IPS-20b (cell line): ENCODE data around the gene ZNF329.

Experiments used
- H3K27ac ChIP-seq: one replicate; pipeline ENCODE4 v1.5.1; 2013; ENCODE audit warnings: low read length
- H3K27me3 ChIP-seq: 2 replicates; pipeline ENCODE4 v1.6.1; 2013; ENCODE audit warnings: mild to moderate bottlenecking, low read length, inconsistent platforms; ENCODE audit not compliant: insufficient read depth
- H3K36me3 ChIP-seq: 2 replicates; pipeline ENCODE4 v1.6.1; 2013; ENCODE audit warnings: low read depth, mild to moderate bottlenecking, inconsistent platforms, low read length, moderate library complexity; ENCODE audit not compliant: insufficient read depth
- H3K4me1 ChIP-seq: 2 replicates; pipeline ENCODE4 v1.6.1; 2013; ENCODE audit warnings: mild to moderate bottlenecking, control low read depth, inconsistent platforms, low read length, moderate library complexity; ENCODE audit not compliant: insufficient read depth
- H3K4me3 ChIP-seq: 2 replicates; pipeline ENCODE4 v1.5.1; 2013; ENCODE audit warnings: mild to moderate bottlenecking, low read length, inconsistent platforms
- H3K9ac ChIP-seq: 2 replicates; pipeline ENCODE4 v1.6.1; 2013; ENCODE audit warnings: low read depth, mild to moderate bottlenecking, inconsistent platforms, low read length, moderate library complexity
- H3K9me3 ChIP-seq: 2 replicates; pipeline ENCODE4 v1.6.1; 2013; ENCODE audit warnings: mild to moderate bottlenecking, low read depth, low read length, inconsistent platforms; ENCODE audit not compliant: insufficient read depth

The ZNF329 gene

DNA sequence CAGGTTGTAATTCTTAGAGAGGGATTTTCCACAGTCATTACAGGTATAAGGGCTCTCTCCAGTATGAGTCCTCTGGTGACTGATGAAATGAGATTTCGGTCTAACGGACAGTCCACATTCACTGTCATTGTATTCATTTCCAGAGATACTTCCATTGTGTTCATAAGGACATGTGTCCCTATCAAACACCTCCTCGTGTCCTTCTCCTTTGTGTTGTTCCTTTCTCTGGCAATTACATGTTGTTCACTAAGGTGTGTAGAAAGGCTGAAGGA lies 42.1 kb downstream of the ZNF329 start:
- Histone ChIP-seq H3K27me3 (no peaks in the 10 kb centered on the region), H3K9ac (no peak overlapping the region), H3K4me1 (no peaks in the 10 kb centered on the region), H3K27ac (no peak overlapping the region), H3K9me3 (peaks cover 78% of the 10 kb centered on the region), H3K4me3 (no peak overlapping the region), H3K36me3 (no peaks in the 10 kb centered on the region)

DNA sequence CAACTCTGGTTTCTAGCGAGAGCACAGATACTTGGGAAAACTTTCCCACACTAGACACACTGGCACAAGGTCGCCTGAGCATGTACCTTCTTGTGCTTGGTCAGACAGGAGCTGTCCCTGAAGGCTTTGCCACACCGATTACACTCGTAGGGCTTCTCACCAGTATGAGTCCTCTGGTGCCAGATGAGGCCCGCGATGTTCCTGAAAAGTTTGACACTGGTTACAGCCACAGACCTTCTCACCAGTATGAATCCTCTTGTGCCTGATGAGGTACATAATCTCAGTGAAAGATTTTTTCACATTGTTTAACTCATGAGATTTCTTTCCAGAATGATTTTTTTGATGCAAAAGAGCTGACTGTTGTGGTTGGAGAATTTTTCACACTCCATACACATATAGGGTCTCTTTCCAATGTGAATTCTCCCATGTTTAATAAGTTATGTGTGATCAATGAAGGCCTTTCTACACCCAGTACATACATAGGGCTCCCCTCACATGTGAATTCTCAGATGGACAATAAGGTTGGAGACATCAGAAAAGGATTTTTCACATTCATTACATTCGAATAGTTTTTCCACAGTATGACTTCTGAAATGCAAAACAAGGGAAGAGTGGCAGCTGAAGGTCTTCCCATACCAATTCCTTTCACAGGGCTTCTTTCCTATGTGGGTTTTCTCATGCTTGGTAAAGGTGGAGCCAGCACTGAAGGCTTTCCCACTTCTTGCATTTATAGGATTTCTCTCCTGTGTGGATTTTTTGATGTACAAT lies 42.6 kb downstream of the ZNF329 start:
- no peaks in the 10 kb centered on the region for H3K4me1 ChIP-seq
- H3K4me3 ChIP-seq: no peak overlapping the region
- no peaks in the 10 kb centered on the region for H3K36me3 ChIP-seq
- no peaks in the 10 kb centered on the region for H3K27me3 ChIP-seq
- peaks cover 78% of the 10 kb centered on the region for H3K9me3 ChIP-seq
- no peak overlapping the region for H3K27ac ChIP-seq
- H3K9ac ChIP-seq: no peak overlapping the region

DNA sequence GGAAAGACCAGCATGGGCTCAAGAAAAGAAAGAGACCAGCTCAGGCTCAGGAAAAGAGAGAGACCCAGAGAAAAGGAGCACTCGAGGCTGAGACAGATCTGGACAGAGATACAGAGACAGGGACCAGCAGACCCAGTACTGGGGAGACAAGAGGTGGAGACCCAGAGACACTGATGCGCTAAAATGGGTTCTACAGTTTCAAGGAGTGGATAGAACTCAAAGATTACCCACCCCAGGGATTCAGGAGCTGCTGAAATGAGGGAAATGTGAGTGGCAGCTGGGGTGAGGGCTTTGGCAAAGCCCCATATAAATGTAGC lies 51.9 kb downstream of the ZNF329 start:
- no peaks in the 10 kb centered on the region for H3K27me3 ChIP-seq
- peak overlapping the region; percentile 79 for H3K9ac ChIP-seq
- H3K4me3 ChIP-seq: peak overlapping the region; percentile 64
- peak overlapping the region; percentile 39 for H3K27ac ChIP-seq
- peaks cover 57% of the 10 kb centered on the region for H3K9me3 ChIP-seq
- H3K4me1 ChIP-seq: no peaks in the 10 kb centered on the region
- no peaks in the 10 kb centered on the region for H3K36me3 ChIP-seq

DNA sequence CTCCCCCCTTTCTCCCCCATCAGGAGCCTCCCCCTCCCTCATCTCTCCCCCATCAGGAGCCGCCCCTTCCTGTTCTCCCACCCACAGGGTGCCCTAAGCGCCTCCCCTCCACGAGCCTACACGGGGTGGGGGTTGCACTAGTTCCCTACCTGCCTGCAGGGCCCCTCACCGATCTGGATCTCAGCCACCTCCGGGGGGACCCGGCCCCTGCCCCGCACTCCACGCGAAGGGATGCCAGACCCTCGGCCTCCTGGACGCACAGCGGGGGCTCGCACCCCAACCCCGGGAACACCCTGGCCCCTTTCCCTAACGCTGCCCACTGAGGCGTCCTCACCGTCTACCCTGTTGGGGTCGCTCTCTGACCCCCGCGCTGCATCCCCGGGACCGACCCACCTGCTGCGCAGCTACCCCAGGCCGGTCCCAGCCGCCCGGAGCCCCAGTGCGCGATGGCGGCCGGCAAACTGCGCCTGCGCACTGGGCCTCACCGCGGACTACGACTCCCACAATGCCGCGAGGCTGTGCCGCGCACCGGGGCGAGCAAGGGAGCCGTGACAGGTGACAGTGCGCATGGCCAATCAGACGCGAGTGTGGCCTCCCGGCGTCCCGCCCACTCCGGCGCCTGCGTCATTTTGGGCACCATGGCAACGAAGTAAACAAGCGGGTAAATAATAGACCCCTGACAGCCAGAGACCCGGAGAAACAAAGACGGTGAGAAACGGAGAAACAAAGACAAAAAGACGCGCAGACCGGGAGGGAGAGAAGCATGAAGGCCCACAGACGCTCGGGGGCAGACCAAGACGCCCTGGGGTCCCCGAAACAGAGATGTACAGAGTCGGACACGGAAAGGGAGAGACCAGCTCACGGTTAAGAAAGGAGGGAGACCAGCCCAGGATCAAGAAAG lies 52.6 kb downstream of the ZNF329 start, which contains the start of gene ZSCAN18:
Gene ZSCAN18, minus strand, starts transcription at position 451 of the 901 bp plus-strand sequence. CDS start 7,964 bp downstream, outside the sequence.
- H3K36me3 ChIP-seq: no peaks in the 10 kb centered on the region
- no peaks in the 10 kb centered on the region for H3K27me3 ChIP-seq
- no peaks in the 10 kb centered on the region for H3K4me1 ChIP-seq
- H3K9me3 ChIP-seq: peaks cover 57% of the 10 kb centered on the region
- peak within 1 kb of the TSS; percentile 85 for H3K4me3 ChIP-seq
- H3K27ac ChIP-seq: peak within 1 kb of the TSS; percentile 39
- peak within 1 kb of the TSS; percentile 90 for H3K9ac ChIP-seq

DNA sequence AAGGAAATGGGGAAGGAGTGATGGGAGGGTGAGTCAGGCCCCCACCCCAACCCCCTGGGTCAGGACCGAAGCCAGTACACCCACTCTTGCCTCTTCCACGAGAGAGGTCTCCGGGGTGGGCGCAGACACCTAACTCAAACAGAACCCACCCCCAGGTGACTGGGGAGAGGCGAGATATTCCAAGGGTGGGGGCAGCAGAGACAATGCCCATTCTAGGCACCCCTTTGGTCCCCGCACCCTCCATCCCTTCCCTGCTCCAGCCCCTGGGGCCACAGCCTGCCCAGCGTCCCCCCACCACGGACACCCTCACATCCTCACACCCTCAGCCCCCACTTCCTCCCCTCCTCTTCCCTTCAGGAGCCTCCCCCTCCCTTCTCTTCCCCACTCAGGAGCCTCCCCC lies 53.2 kb downstream of the ZNF329 start:
- Histone ChIP-seq H3K36me3 (no peaks in the 10 kb centered on the region), H3K4me1 (no peaks in the 10 kb centered on the region), H3K27me3 (no peaks in the 10 kb centered on the region), H3K9me3 (peaks cover 51% of the 10 kb centered on the region), H3K4me3 (peak overlapping the region; percentile 85), H3K9ac (no peak overlapping the region), H3K27ac (no peak overlapping the region)

- Histone ChIP-seq H3K4me3 (peak overlapping the region; percentile 85; the same call in 1 of the 2 replicates), H3K9me3 (peaks cover 47% of the 10 kb centered on the region), H3K4me1 (no peaks in the 10 kb centered on the region), H3K36me3 (no peaks in the 10 kb centered on the region), H3K9ac (no peak overlapping the region), H3K27me3 (no peaks in the 10 kb centered on the region), H3K27ac (no peak overlapping the region)
These were observed 53.7 kb downstream of the ZNF329 start for GRCh38 chr19:58096884-58097283.

- no peak overlapping the region for H3K9ac ChIP-seq
- H3K4me1 ChIP-seq: no peaks in the 10 kb centered on the region
- H3K36me3 ChIP-seq: no peaks in the 10 kb centered on the region
- H3K9me3 ChIP-seq: peaks cover 43% of the 10 kb centered on the region
- no peak overlapping the region for H3K27ac ChIP-seq
- H3K27me3 ChIP-seq: no peaks in the 10 kb centered on the region
- no peak overlapping the region for H3K4me3 ChIP-seq
These were observed 55.3 kb downstream of the ZNF329 start for GRCh38 chr19:58095328-58095727.

GRCh38 chr19:58093071-58093470 lies 57.5 kb downstream of the ZNF329 start:
- no peak overlapping the region for H3K27ac ChIP-seq
- no peak overlapping the region for H3K9ac ChIP-seq
- peaks cover 6% of the 10 kb centered on the region; the same call in 1 of the 2 replicates for H3K36me3 ChIP-seq
- no peaks in the 10 kb centered on the region for H3K27me3 ChIP-seq
- no peak overlapping the region for H3K4me3 ChIP-seq
- H3K9me3 ChIP-seq: peaks cover 40% of the 10 kb centered on the region
- no peaks in the 10 kb centered on the region for H3K4me1 ChIP-seq

- Histone ChIP-seq H3K27me3 (no peaks in the 10 kb centered on the region), H3K9me3 (peaks cover 44% of the 10 kb centered on the region), H3K4me3 (no peak overlapping the region), H3K36me3 (peaks cover 9% of the 10 kb centered on the region; the same call in 1 of the 2 replicates), H3K4me1 (no peaks in the 10 kb centered on the region), H3K9ac (no peak overlapping the region), H3K27ac (no peak overlapping the region)
These were observed 59.2 kb downstream of the ZNF329 start for GRCh38 chr19:58091251-58091995.

DNA sequence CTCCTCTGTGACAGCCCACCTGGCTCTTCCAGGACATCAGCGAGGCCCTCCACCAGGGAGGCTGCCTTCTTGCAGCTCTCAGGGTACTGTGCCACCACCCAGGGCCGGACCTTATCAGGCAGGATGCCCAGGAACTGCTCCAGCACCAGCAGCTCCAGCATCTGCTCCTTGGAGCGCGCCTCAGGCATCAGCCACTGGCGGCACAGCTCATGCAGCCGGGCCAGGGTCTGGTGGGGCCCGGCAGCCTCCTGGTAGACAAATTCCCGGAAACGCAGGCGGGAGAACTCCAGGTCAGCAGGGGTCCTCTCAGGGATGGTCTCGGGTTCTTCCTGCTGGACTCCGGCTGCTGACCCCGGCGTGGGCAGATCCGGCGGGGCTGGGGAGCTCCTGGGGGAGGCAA lies 60.7 kb downstream of the ZNF329 start:
- no peaks in the 10 kb centered on the region for H3K27me3 ChIP-seq
- H3K4me1 ChIP-seq: no peaks in the 10 kb centered on the region
- peaks cover 16% of the 10 kb centered on the region; the same call in 1 of the 2 replicates for H3K36me3 ChIP-seq
- peaks cover 39% of the 10 kb centered on the region for H3K9me3 ChIP-seq
- H3K4me3 ChIP-seq: no peak overlapping the region
- no peak overlapping the region for H3K9ac ChIP-seq
- H3K27ac ChIP-seq: no peak overlapping the region

DNA sequence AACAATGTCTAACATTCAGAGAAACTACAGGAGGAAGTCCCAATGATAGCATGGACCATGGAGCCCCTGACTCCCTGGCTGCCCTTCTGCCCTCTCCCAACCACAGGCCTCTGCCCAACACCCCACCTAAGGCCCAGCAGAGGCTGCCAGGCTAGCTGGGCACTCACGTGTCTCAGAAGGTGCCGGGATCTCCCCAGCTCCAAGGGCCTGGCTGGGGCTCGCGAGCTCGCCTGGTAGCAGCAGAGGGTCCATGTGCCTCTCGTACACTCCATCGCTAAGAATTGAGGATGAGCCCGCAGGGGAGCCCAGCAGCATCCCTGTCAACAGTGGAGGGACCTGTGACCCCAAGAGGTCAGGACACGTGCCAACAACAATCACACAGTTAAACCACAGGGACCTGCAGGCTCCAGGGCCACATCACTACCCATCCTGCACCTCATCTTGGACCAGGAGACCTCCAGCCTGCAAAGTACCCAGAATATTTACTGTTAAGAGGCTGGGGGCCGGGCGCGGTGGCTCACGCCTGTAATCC lies 62.0 kb downstream of the ZNF329 start:
- no peak overlapping the region for H3K4me3 ChIP-seq
- H3K9me3 ChIP-seq: peaks cover 40% of the 10 kb centered on the region
- no peaks in the 10 kb centered on the region for H3K4me1 ChIP-seq
- H3K27me3 ChIP-seq: no peaks in the 10 kb centered on the region
- H3K36me3 ChIP-seq: peaks cover 16% of the 10 kb centered on the region; the same call in 1 of the 2 replicates
- H3K27ac ChIP-seq: no peak overlapping the region
- no peak overlapping the region for H3K9ac ChIP-seq
